GM18507 (cell line): Measurements from ENCODE around the gene ZFAND2A.
"Not testable (repeated sequence)": the region's sequence is repeated elsewhere in the genome, so short reads cannot be mapped to it uniquely, and the experiment has no call there.

Experiments
- DNase-seq: peaks from one replicate; pipeline ENCODE4 v3.0.0; 2011; ENCODE audit warnings: low read depth; ENCODE audit not compliant: insufficient read length; ENCODE audit errors: extremely low spot score
- FAIRE-seq: peaks from 2 replicates; lab custom pipeline; 2011; peaks lifted over from hg19 to GRCh38; lab: Jason Lieb, UNC

The ZFAND2A gene

GRCh38 chr7:1130021-1130990 lies 29.7 kb downstream of the ZFAND2A start:
- DNase-seq = no peak
- no peak for FAIRE-seq

- DNase-seq = no peak
- no peak for FAIRE-seq
These were observed 30.6 kb downstream of the ZFAND2A start for GRCh38 chr7:1129431-1129830.

- DNase-seq (no peak), FAIRE-seq (no peak)
These were observed 33.0 kb downstream of the ZFAND2A start for GRCh38 chr7:1127001-1127400.

GRCh38 chr7:1125603-1125969 lies 34.4 kb downstream of the ZFAND2A start:
- FAIRE-seq (no peak), DNase-seq (no peak)

GRCh38 chr7:1124816-1125602 lies 35.0 kb downstream of the ZFAND2A start:
- FAIRE-seq (no peak), DNase-seq (no peak)

- no peak for DNase-seq
These were observed 35.8 kb downstream of the ZFAND2A start for GRCh38 chr7:1124164-1124563.

GRCh38 chr7:1123715-1124114 lies 36.3 kb downstream of the ZFAND2A start:
- DNase-seq (no peak), FAIRE-seq (no peak)

More at GRCh38 chr7:1124164-1124563, 35.8 kb downstream of the ZFAND2A start:
- FAIRE-seq = no peak

- FAIRE-seq = no peak
- DNase-seq = no peak
These were observed 37.0 kb downstream of the ZFAND2A start for GRCh38 chr7:1122832-1123501.

- FAIRE-seq (no peak), DNase-seq (no peak)
These were observed 37.8 kb downstream of the ZFAND2A start for GRCh38 chr7:1121886-1122831.

- no peak for FAIRE-seq
- DNase-seq = no peak
These were observed 38.5 kb downstream of the ZFAND2A start for GRCh38 chr7:1121476-1121875.

- no peak for FAIRE-seq
These were observed 39.2 kb downstream of the ZFAND2A start for GRCh38 chr7:1120791-1121190.

GRCh38 chr7:1119201-1119600 lies 40.8 kb downstream of the ZFAND2A start:
- no peak for FAIRE-seq
- no peak for DNase-seq

More at GRCh38 chr7:1120791-1121190, 39.2 kb downstream of the ZFAND2A start:
- DNase-seq = no peak

- DNase-seq = no peak
- FAIRE-seq = no peak
These were observed 42.6 kb downstream of the ZFAND2A start for GRCh38 chr7:1117321-1117928.

- not testable (repeated sequence) for DNase-seq, FAIRE-seq
These were observed 43.5 kb downstream of the ZFAND2A start for GRCh38 chr7:1116383-1117008.

- not testable (repeated sequence) for DNase-seq, FAIRE-seq
These were observed 44.6 kb downstream of the ZFAND2A start for GRCh38 chr7:1115171-1116045.

- no peak for FAIRE-seq
These were observed 45.5 kb downstream of the ZFAND2A start for GRCh38 chr7:1114505-1114904.

GRCh38 chr7:1114088-1114487 lies 45.9 kb downstream of the ZFAND2A start:
- DNase-seq = no peak
- FAIRE-seq = no peak

More at GRCh38 chr7:1114505-1114904, 45.5 kb downstream of the ZFAND2A start:
- no peak for DNase-seq
